Activated CD4-positive, alpha-beta T cell treated with anti-CD3 and anti-CD28 coated beads, Interleukin-2, amount 50 U/mL, for 48 hours (primary cell): ENCODE measurements around the gene PLEKHA1.

Experiments
- DNase-seq, 2 experiments: peaks; one replicate each; pipeline ENCODE4 v3.0.0-alpha.2; 2020

The PLEKHA1 gene

GRCh38 chr10:122481296-122482056 lies 107.0 kb downstream of the PLEKHA1 start:
- DNase-seq: no peak
